Body of pancreas (tissue), 4 donors: Measurements from ENCODE around the gene APOA5. TPM values are rescaled to one million over a fixed set of nuclear protein-coding genes. Genes with fewer than 3 reads are reported as not detected.
"Not testable (repeated sequence)": the region's sequence is repeated elsewhere in the genome, so short reads cannot be mapped to it uniquely, and the experiment has no call there.

Experiments
- ATAC-seq: fragments of 150-250 bp; one replicate; pipeline ENCODE4 v1.9.1; 2016
- DNase-seq, 4 donors: peaks; one replicate each; pipeline ENCODE4 v3.0.0-alpha.2; 2019
- H3K27ac ChIP-seq, 4 donors: fragments of 200-600 bp; sonication (generic); 1 replicate in 3 of 4; 2 replicates in 1 of 4; pipeline versions ENCODE4 v1.5.1 to v1.6.1; 2016 to 2019; ENCODE audit warnings: mild to moderate bottlenecking in 1 of 4, mixed read lengths in 1 of 4, moderate library complexity in 1 of 4
- H3K27me3 ChIP-seq, 2 donors: fragments of 200-600 bp; sonication (generic); one replicate each; pipeline ENCODE4 v1.6.0; 2016; ENCODE audit warnings: mild to moderate bottlenecking in 1 of 2
- H3K36me3 ChIP-seq, 2 donors: fragments of 200-600 bp; sonication (generic); replicated peaks in 1 of 2; 2 replicates each; pipeline ENCODE4 v1.5.1; 2016; ENCODE audit warnings: low read depth in 2 of 2; ENCODE audit not compliant: insufficient read depth in 1 of 2
- H3K4me1 ChIP-seq: fragments of 200-600 bp; sonication (generic); one replicate; pipeline ENCODE4 v1.6.0; 2016
- H3K4me3 ChIP-seq, 2 donors: fragments of 200-600 bp; sonication (generic); 1 replicate in 1 of 2; 2 replicates in 1 of 2; pipeline ENCODE4 v1.5.1; 2016 to 2019
- H3K9me3 ChIP-seq, 3 donors: fragments of 200-600 bp; sonication (generic); 1 replicate in 2 of 3; 2 replicates in 1 of 3; pipeline ENCODE4 v1.5.1; 2016
- CTCF ChIP-seq, 7 experiments: fragments of 450-650 bp in 4 of 7; fragments of 200-600 bp in 3 of 7; sonication (generic) in 3 of 7; IDR thresholded peaks; one replicate each; pipeline ENCODE4 v1.5.1; 2016 to 2019; ENCODE audit warnings: antibody characterized with exemption in 7 of 7
- POLR2A ChIP-seq, 3 donors: fragments of 450-650 bp; IDR thresholded peaks; one replicate each; pipeline ENCODE4 v1.6.1; 2016; ENCODE audit warnings: antibody characterized with exemption in 3 of 3, mild to moderate bottlenecking in 2 of 3
- WGBS, 2 donors: methylation state at CpG; one replicate each; pipeline ENCODE4 v1.1.5; 2017; 5-methylcytosine and 5-hydroxymethylcytosine counted together
- intact Hi-C: fragments of 100-400 bp; cut with DNase I; formaldehyde crosslinking; loops from one replicate; pipeline ENCODE4 v1.15.1; 2023
- total RNA-seq, 2 donors: library from RNA; depleted of rRNA; stranded (reverse); fragments of >200 nt; gene quantifications; one replicate each; pipeline ENCODE4 v1.1.0, GENCODE V29; 2016

The APOA5 gene
- total RNA-seq, 2 donors from 2014 or later: 2.6 TPM; not detected in 1

- TF ChIP-seq CTCF (IDR thresholded peaks at IDR 0.05) (no peak), POLR2A (IDR thresholded peaks at IDR 0.05) (no peak)
- no peaks in the 10 kb centered on the region for H3K9me3 ChIP-seq
- no peak for DNase-seq
- no peaks in the 10 kb centered on the region for H3K36me3 ChIP-seq
- ATAC-seq: no peak
- WGBS, 2 donors: 64 to 80% methylated on average over 10 to 19 of the region's 19 CpGs
- no peak within 1 kb of the TSS for H3K4me3 ChIP-seq
- peaks cover 44% of the 10 kb centered on the region for H3K4me1 ChIP-seq
- no peak within 1 kb of the TSS for H3K27ac ChIP-seq
- intact Hi-C loops: loop anchor here (5.0 kb wide), 1 partner anchor 45 kb away; the partner anchor contains the start of gene APOA5
- H3K27me3 ChIP-seq: no peaks in the 10 kb centered on the region
Observed at GRCh38 chr11:116837231-116838091, 45.8 kb upstream of the APOA5 start, which contains the start of gene APOA1. Gene APOA1, minus strand, starts transcription at chr11:116837622. Its CDS starts 235 bp downstream, at chr11:116837387.

GRCh38 chr11:116836632-116836991 lies 44.9 kb upstream of the APOA5 start:
- H3K4me3 ChIP-seq: no peak overlapping the region
- no peaks in the 10 kb centered on the region for H3K36me3 ChIP-seq
- peaks cover 52% of the 10 kb centered on the region for H3K4me1 ChIP-seq
- no peak overlapping the region for H3K27ac ChIP-seq
- H3K9me3 ChIP-seq: no peaks in the 10 kb centered on the region
- WGBS, 2 donors: 74 to 91% methylated on average over 5 to 7 of the region's 7 CpGs
- ATAC-seq (no peak), DNase-seq (no peak)
- H3K27me3 ChIP-seq: no peaks in the 10 kb centered on the region
- intact Hi-C loops: loop anchor here (5.0 kb wide), 1 partner anchor 44 kb away; the partner anchor contains the start of gene APOA5
- no peak for TF ChIP-seq POLR2A (IDR thresholded peaks at IDR 0.05)
- TF ChIP-seq CTCF (IDR thresholded peaks at IDR 0.05): no peak

GRCh38 chr11:116835791-116836631 lies 44.3 kb upstream of the APOA5 start:
- Histone ChIP-seq H3K27me3 (no peaks in the 10 kb centered on the region), H3K9me3 (no peaks in the 10 kb centered on the region), H3K36me3 (no peaks in the 10 kb centered on the region), H3K4me3 (no peak overlapping the region), H3K4me1 (peaks cover 57% of the 10 kb centered on the region), H3K27ac (peak overlapping the region in 3 of 4 donors; percentile 3 to 64 (median 54))
- ATAC-seq (peak; percentile 85), DNase-seq (peak; percentile 90 to 94 (median 90))
- intact Hi-C loops: loop anchor here (5.0 kb wide), 1 partner anchor 44 kb away; the partner anchor contains the start of gene APOA5
- 9 to 40% methylated on average over 6 to 57 of the region's 57 CpGs for WGBS, 2 donors
- peak in 1 of 3 donors; percentile 7 for TF ChIP-seq POLR2A (IDR thresholded peaks at IDR 0.05)
- peak; percentile 41 to 89 (median 71) for TF ChIP-seq CTCF (IDR thresholded peaks at IDR 0.05)

- no peaks in the 10 kb centered on the region for H3K9me3 ChIP-seq
- ATAC-seq (no peak), DNase-seq (no peak)
- peak overlapping the region in 3 of 4 donors; percentile 3 to 64 (median 54) for H3K27ac ChIP-seq
- H3K36me3 ChIP-seq: no peaks in the 10 kb centered on the region
- WGBS, 2 donors: 56 to 72% methylated on average over 19 to 28 of the region's 28 CpGs
- TF ChIP-seq POLR2A (IDR thresholded peaks at IDR 0.05) (no peak), CTCF (IDR thresholded peaks at IDR 0.05) (no peak)
- H3K4me3 ChIP-seq: no peak overlapping the region
- peaks cover 63% of the 10 kb centered on the region for H3K4me1 ChIP-seq
- intact Hi-C loops: loop anchor here (5.0 kb wide), 1 partner anchor 43 kb away; the partner anchor contains the start of gene APOA5
- H3K27me3 ChIP-seq: no peaks in the 10 kb centered on the region
Observed at GRCh38 chr11:116835042-116835772, 43.5 kb upstream of the APOA5 start.

GRCh38 chr11:116834535-116835041 lies 42.9 kb upstream of the APOA5 start:
- Histone ChIP-seq H3K27ac (peak overlapping the region in 2 of 4 donors; percentile 3 to 64), H3K4me1 (peaks cover 68% of the 10 kb centered on the region)
- not testable (repeated sequence) for ATAC-seq, H3K4me3 ChIP-seq, DNase-seq, H3K36me3 ChIP-seq, H3K9me3 ChIP-seq, H3K27me3 ChIP-seq
- 77 to 87% methylated on average over 12 to 13 of the region's 13 CpGs for whole genome bisulfite sequencing, 2 donors
- intact Hi-C loops: loop anchor here (5.0 kb wide), 1 partner anchor 42 kb away; the partner anchor contains the start of gene APOA5
